ENCODE measurements around the gene ZFAND3. TPM values are rescaled to one million over a fixed set of nuclear protein-coding genes. Genes with fewer than 3 reads are reported as not detected.

Gene ZFAND3
- total and polyA plus RNA-seq, 2 experiments from 2014 or later = 16.9 to 28.2 TPM

DNA sequence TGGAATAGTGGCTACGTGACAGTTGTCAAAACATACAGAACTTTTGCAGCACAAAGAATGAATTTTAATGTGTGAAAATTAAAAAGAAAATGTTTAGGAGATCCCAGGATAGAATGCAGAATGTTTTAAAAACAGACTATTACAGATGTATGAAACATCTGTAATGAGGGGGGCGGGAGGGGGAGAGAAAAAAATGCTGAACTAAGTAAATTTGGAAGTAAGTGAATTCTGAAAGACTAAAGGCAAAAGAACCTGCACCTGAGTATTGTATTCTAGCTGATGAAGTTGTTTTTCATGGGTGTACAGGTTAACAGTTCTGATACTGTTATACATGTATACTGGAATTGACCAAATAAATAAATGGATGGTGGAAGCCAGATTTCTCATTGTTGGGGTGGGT, 178.8 kb downstream of the ZFAND3 start:
- DNase-seq (ENCODE audit: low spot score) (no peak), ATAC-seq (no peak)
- Histone ChIP-seq H2AFZ (no peak overlapping the region), H3K4me1 (ENCODE audit: insufficient read depth) (peaks cover 20% of the 10 kb centered on the region; the same call in 1 of the 2 replicates), H3F3A (replicated peaks; ENCODE audit: low read depth) (no peaks in the 10 kb centered on the region), H3K27me3 (ENCODE audit: insufficient read depth) (no peaks in the 10 kb centered on the region), H3K79me2 (replicated peaks; ENCODE audit: insufficient read depth) (peaks cover 44% of the 10 kb centered on the region), H4K20me1 (replicated peaks; ENCODE audit: insufficient read depth) (peaks cover 3% of the 10 kb centered on the region), H3K4me3 (no peak overlapping the region), H3K9me2 (ENCODE audit: insufficient read depth) (no peaks in the 10 kb centered on the region), H3K36me3 (ENCODE audit: insufficient read depth) (no peaks in the 10 kb centered on the region), H3K4me2 (no peak overlapping the region), H3K27ac (ENCODE audit: low read depth) (no peak overlapping the region)
- peaks cover under 1% of the 10 kb centered on the region for H3K27me3 Mint-ChIP-seq (ENCODE audit: insufficient read depth, low read depth, poor library complexity)
- H3K9me3 Mint-ChIP-seq = no peaks in the 10 kb centered on the region
- no peak overlapping the region for H3K4me3 Mint-ChIP-seq
- TF ChIP-seq ETS1 (IDR thresholded peaks at IDR 0.05) (no peak), CTCF (conservative IDR thresholded peaks at IDR 0.05; ENCODE audit: low read depth in 2 of 2) (no peak), ZNF331 (CRISPR knock-in tag; IDR thresholded peaks at IDR 0.05; ENCODE audit: low read depth) (no peak), EZH2 (IDR thresholded peaks at IDR 0.05; ENCODE audit: low read depth, unreplicated experiment) (no peak), ZNF114 (CRISPR knock-in tag; IDR thresholded peaks at IDR 0.05) (no peak), NANOG (IDR thresholded peaks at IDR 0.05; ENCODE audit: borderline replicate concordance) (no peak), EZH2phosphoT487 (IDR thresholded peaks at IDR 0.05; ENCODE audit: unreplicated experiment) (no peak), POLR2AphosphoS5 (IDR thresholded peaks at IDR 0.05; ENCODE audit: low read depth) (no peak), STAT1 (IDR thresholded peaks at IDR 0.05; ENCODE audit: unreplicated experiment) (no peak), CREB1 (CRISPR knock-in tag; IDR thresholded peaks at IDR 0.05; ENCODE audit: low read depth) (no peak), JUNB (IDR thresholded peaks at IDR 0.05; ENCODE audit: unreplicated experiment) (no peak)
- TF ChIP-seq, protein P1, sequence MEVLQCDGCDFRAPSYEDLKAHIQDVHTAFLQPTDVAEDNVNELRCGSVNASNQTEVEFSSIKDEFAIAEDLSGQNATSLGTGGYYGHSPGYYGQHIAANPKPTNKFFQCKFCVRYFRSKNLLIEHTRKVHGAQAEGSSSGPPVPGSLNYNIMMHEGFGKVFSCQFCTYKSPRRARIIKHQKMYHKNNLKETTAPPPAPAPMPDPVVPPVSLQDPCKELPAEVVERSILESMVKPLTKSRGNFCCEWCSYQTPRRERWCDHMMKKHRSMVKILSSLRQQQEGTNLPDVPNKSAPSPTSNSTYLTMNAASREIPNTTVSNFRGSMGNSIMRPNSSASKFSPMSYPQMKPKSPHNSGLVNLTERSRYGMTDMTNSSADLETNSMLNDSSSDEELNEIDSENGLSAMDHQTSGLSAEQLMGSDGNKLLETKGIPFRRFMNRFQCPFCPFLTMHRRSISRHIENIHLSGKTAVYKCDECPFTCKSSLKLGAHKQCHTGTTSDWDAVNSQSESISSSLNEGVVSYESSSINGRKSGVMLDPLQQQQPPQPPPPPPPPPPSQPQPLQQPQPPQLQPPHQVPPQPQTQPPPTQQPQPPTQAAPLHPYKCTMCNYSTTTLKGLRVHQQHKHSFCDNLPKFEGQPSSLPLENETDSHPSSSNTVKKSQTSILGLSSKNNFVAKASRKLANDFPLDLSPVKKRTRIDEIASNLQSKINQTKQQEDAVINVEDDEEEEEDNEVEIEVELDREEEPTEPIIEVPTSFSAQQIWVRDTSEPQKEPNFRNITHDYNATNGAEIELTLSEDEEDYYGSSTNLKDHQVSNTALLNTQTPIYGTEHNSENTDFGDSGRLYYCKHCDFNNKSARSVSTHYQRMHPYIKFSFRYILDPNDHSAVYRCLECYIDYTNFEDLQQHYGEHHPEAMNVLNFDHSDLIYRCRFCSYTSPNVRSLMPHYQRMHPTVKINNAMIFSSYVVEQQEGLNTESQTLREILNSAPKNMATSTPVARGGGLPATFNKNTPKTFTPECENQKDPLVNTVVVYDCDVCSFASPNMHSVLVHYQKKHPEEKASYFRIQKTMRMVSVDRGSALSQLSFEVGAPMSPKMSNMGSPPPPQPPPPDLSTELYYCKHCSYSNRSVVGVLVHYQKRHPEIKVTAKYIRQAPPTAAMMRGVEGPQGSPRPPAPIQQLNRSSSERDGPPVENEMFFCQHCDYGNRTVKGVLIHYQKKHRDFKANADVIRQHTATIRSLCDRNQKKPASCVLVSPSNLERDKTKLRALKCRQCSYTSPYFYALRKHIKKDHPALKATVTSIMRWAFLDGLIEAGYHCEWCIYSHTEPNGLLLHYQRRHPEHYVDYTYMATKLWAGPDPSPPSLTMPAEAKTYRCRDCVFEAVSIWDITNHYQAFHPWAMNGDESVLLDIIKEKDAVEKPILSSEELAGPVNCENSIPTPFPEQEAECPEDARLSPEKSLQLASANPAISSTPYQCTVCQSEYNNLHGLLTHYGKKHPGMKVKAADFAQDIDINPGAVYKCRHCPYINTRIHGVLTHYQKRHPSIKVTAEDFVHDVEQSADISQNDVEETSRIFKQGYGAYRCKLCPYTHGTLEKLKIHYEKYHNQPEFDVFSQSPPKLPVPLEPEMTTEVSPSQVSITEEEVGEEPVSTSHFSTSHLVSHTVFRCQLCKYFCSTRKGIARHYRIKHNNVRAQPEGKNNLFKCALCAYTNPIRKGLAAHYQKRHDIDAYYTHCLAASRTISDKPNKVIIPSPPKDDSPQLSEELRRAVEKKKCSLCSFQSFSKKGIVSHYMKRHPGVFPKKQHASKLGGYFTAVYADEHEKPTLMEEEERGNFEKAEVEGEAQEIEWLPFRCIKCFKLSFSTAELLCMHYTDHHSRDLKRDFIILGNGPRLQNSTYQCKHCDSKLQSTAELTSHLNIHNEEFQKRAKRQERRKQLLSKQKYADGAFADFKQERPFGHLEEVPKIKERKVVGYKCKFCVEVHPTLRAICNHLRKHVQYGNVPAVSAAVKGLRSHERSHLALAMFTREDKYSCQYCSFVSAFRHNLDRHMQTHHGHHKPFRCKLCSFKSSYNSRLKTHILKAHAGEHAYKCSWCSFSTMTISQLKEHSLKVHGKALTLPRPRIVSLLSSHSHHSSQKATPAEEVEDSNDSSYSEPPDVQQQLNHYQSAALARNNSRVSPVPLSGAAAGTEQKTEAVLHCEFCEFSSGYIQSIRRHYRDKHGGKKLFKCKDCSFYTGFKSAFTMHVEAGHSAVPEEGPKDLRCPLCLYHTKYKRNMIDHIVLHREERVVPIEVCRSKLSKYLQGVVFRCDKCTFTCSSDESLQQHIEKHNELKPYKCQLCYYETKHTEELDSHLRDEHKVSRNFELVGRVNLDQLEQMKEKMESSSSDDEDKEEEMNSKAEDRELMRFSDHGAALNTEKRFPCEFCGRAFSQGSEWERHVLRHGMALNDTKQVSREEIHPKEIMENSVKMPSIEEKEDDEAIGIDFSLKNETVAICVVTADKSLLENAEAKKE (CRISPR knock-in tag; IDR thresholded peaks at IDR 0.05) = no peak
- TF ChIP-seq, protein P2, sequence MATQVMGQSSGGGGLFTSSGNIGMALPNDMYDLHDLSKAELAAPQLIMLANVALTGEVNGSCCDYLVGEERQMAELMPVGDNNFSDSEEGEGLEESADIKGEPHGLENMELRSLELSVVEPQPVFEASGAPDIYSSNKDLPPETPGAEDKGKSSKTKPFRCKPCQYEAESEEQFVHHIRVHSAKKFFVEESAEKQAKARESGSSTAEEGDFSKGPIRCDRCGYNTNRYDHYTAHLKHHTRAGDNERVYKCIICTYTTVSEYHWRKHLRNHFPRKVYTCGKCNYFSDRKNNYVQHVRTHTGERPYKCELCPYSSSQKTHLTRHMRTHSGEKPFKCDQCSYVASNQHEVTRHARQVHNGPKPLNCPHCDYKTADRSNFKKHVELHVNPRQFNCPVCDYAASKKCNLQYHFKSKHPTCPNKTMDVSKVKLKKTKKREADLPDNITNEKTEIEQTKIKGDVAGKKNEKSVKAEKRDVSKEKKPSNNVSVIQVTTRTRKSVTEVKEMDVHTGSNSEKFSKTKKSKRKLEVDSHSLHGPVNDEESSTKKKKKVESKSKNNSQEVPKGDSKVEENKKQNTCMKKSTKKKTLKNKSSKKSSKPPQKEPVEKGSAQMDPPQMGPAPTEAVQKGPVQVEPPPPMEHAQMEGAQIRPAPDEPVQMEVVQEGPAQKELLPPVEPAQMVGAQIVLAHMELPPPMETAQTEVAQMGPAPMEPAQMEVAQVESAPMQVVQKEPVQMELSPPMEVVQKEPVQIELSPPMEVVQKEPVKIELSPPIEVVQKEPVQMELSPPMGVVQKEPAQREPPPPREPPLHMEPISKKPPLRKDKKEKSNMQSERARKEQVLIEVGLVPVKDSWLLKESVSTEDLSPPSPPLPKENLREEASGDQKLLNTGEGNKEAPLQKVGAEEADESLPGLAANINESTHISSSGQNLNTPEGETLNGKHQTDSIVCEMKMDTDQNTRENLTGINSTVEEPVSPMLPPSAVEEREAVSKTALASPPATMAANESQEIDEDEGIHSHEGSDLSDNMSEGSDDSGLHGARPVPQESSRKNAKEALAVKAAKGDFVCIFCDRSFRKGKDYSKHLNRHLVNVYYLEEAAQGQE (IDR thresholded peaks at IDR 0.05; ENCODE audit: unreplicated experiment) = no peak
- H3K36me3 Mint-ChIP-seq (ENCODE audit: low read depth) = no peaks in the 10 kb centered on the region; the same call in 2 of the 3 replicates
- H3K27ac Mint-ChIP-seq = no peak overlapping the region
- peaks cover 23% of the 10 kb centered on the region for H3K4me1 Mint-ChIP-seq

All from GM23338 (cell line).